Left lung (tissue), 10 donors: Measurements from ENCODE around the gene GRB2. TPM values are rescaled to one million over a fixed set of nuclear protein-coding genes. Genes with fewer than 3 reads are reported as not detected.

Source experiments
- ATAC-seq: fragments of 200-7000 bp; cut with Tn5 transposase; one replicate; pipeline ENCODE4 v1.9.1; 2020; ENCODE audit warnings: moderate library complexity
- DNase-seq, 4 donors: peaks; one replicate each; pipeline ENCODE4 v3.0.0-alpha.2; 2013 to 2020
- H3K27ac ChIP-seq, 2 donors: fragments of 200-600 bp; sonication (generic) in 1 of 2; one replicate each; pipeline versions ENCODE4 v1.5.0 to v1.8.0; 2020 to 2021
- H3K27me3 ChIP-seq, 2 donors: fragments of 200-600 bp; sonication (generic) in 1 of 2; one replicate each; pipeline versions ENCODE4 v1.5.0 to v1.8.0; 2020 to 2021
- H3K36me3 ChIP-seq, 2 donors: fragments of 200-600 bp; sonication (generic) in 1 of 2; one replicate each; pipeline versions ENCODE4 v1.5.0 to v1.8.0; 2020 to 2021
- H3K4me1 ChIP-seq, 2 donors: fragments of 200-600 bp; one replicate each; pipeline ENCODE4 v1.8.0; 2021
- H3K4me3 ChIP-seq, 2 donors: fragments of 200-600 bp; sonication (generic) in 1 of 2; one replicate each; pipeline versions ENCODE4 v1.5.0 to v1.8.0; 2020 to 2021; ENCODE audit warnings: mild to moderate bottlenecking in 1 of 2
- H3K9me3 ChIP-seq, 2 donors: fragments of 200-600 bp; sonication (generic) in 1 of 2; one replicate each; pipeline versions ENCODE4 v1.5.0 to v1.8.0; 2020 to 2021
- intact Hi-C, 2 donors: fragments of 100-400 bp; cut with DNase I; formaldehyde crosslinking; loops; one replicate each; pipeline versions ENCODE4 v1.11.2 to v1.14.2; 2022
- polyA plus RNA-seq, 6 donors: library from polyadenylated mRNA; unstranded; fragments of 120-200 nt; gene quantifications; one replicate each; pipeline ENCODE4 v1.2.1, GENCODE V29; 2013; ENCODE audit not compliant: insufficient read length in 6 of 6
- total RNA-seq, 2 donors: library from RNA; stranded (reverse); fragmentation: NEBNext Ultra II Directional; extraction: Animal tissue kit (Norgen Biotek cat#: 25700); gene quantifications; one replicate each; pipeline ENCODE4 v1.2.1, GENCODE V29; 2021
- TF ChIP-seq, protein P1 (sequence below), 2 donors: fragments of 200-600 bp; sonication (generic) in 1 of 2; IDR thresholded peaks; one replicate each; pipeline versions ENCODE4 v1.5.0 to v1.8.0; 2021; ENCODE audit warnings: antibody characterized with exemption in 2 of 2
- donor health status: DM: no; HTN: yes; CAD: no.
- donor health status: DM: no; HTN: no; CAD: no.

Gene GRB2
- total and polyA plus RNA-seq, 8 donors = 81.8 to 214 (median 83.3) TPM

DNA sequence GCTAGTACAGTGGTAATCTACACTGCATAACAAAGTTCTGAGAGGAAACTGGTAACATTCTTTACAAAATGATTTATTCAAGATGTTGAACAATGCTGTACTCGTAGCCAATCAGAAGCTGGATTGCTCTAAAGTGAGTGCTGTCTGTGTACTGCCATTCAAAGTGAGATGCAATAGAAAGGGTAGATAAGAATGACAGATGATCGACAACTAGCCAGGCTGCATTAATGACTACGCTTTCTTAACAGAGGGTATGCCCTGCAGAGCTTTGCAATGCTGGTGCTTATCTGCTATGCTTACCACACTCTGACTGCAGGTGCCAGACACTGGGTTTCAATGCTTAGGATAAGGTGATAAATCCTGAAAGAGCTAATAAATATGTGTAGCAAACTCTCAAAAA lies 70.2 kb downstream of the GRB2 start:
- TF ChIP-seq, protein P1, sequence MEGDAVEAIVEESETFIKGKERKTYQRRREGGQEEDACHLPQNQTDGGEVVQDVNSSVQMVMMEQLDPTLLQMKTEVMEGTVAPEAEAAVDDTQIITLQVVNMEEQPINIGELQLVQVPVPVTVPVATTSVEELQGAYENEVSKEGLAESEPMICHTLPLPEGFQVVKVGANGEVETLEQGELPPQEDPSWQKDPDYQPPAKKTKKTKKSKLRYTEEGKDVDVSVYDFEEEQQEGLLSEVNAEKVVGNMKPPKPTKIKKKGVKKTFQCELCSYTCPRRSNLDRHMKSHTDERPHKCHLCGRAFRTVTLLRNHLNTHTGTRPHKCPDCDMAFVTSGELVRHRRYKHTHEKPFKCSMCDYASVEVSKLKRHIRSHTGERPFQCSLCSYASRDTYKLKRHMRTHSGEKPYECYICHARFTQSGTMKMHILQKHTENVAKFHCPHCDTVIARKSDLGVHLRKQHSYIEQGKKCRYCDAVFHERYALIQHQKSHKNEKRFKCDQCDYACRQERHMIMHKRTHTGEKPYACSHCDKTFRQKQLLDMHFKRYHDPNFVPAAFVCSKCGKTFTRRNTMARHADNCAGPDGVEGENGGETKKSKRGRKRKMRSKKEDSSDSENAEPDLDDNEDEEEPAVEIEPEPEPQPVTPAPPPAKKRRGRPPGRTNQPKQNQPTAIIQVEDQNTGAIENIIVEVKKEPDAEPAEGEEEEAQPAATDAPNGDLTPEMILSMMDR (IDR thresholded peaks at IDR 0.05) = no peak
- ATAC-seq (no peak), DNase-seq (no peak)

GRCh38 chr17:75334723-75335122 lies 70.8 kb downstream of the GRB2 start:
- Histone ChIP-seq H3K27me3 (no peaks in the 10 kb centered on the region), H3K36me3 (peaks cover 0 to 21% of the 10 kb centered on the region in 2 donors), H3K27ac (no peak overlapping the region), H3K4me1 (peaks cover 0 to 51% of the 10 kb centered on the region in 2 donors), H3K4me3 (no peak overlapping the region), H3K9me3 (no peaks in the 10 kb centered on the region)
- TF ChIP-seq, protein P1 (IDR thresholded peaks at IDR 0.05) = no peak
- intact Hi-C loops = no loop called here
- DNase-seq (no peak), ATAC-seq (no peak)

More for the DNA sequence above, 70.2 kb downstream of the GRB2 start:
- Histone ChIP-seq H3K4me3 (no peak overlapping the region), H3K4me1 (peaks cover 0 to 51% of the 10 kb centered on the region in 2 donors), H3K36me3 (peaks cover 0 to 21% of the 10 kb centered on the region in 2 donors), H3K27me3 (no peaks in the 10 kb centered on the region), H3K27ac (no peak overlapping the region), H3K9me3 (no peaks in the 10 kb centered on the region)
- intact Hi-C loops = no loop called here

DNA sequence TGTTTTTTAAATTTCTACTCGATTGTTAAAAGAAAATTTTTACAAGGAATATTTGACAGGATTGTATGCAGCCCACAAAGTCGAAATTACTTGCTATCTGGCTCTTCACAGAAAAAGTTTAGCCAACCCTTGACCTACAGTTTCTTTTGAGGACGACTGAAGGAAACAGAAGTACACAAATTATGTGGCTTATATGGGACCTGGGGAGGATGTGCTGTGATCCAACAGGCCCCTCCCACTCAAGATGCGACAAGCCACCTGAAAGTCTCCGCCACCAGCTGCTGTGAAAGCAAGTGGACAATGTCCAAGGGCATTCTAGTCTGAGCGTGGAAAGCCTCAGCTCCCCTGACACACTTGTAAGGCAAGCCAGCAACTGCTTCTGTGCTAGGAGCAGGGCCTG lies 73.8 kb downstream of the GRB2 start:
- H3K9me3 ChIP-seq = no peaks in the 10 kb centered on the region
- peaks cover 0 to 30% of the 10 kb centered on the region in 2 donors for H3K36me3 ChIP-seq
- intact Hi-C loops = no loop called here
- H3K4me3 ChIP-seq = no peak overlapping the region
- no peaks in the 10 kb centered on the region for H3K27me3 ChIP-seq
- no peak overlapping the region for H3K27ac ChIP-seq
- no peak for ATAC-seq
- no peak for DNase-seq
- peaks cover 0 to 42% of the 10 kb centered on the region in 2 donors for H3K4me1 ChIP-seq
- TF ChIP-seq, protein P1 (IDR thresholded peaks at IDR 0.05) = no peak

DNA sequence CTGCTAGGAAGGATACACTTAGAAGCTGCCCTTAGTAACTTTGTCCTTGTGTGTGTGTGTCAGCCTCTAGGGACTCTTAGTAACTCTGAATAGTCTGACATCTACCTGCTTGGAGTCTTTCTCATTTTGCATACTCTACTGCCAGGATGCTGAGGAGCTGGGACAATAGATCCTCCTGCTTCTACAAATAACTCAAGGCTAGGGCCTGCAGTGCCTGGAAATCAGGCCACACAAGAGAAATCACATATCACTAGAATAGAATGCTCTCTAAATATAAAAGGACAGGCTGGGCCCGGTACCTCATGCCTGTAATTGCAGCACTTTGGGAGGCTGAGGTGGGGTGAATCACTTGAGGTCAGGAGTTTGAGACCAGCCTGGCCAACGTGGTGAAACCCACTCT lies 77.7 kb downstream of the GRB2 start:
- Histone ChIP-seq H3K27me3 (no peaks in the 10 kb centered on the region), H3K4me1 (peaks cover 8 to 65% of the 10 kb centered on the region in 2 donors), H3K36me3 (peaks cover 0 to 59% of the 10 kb centered on the region in 2 donors), H3K4me3 (no peak overlapping the region), H3K27ac (peak overlapping the region in 1 of 2 donors; percentile 77), H3K9me3 (no peaks in the 10 kb centered on the region)
- intact Hi-C loops = loop anchor here in 1 of 2 donors (5.0 kb wide), 1 partner anchor 75 kb away; no protein-coding TSS in a partner anchor
- ATAC-seq = no peak
- TF ChIP-seq, protein P1 (IDR thresholded peaks at IDR 0.05) = no peak
- no peak for DNase-seq

- DNase-seq = no peak
- ATAC-seq = no peak
- Histone ChIP-seq H3K9me3 (no peaks in the 10 kb centered on the region), H3K36me3 (peaks cover 0 to 59% of the 10 kb centered on the region in 2 donors), H3K27ac (peak overlapping the region; percentile 2 to 77), H3K4me1 (peaks cover 8 to 69% of the 10 kb centered on the region in 2 donors), H3K4me3 (no peak overlapping the region), H3K27me3 (no peaks in the 10 kb centered on the region)
- intact Hi-C loops = loop anchor here in 1 of 2 donors (5.0 kb wide), 1 partner anchor 76 kb away; no protein-coding TSS in a partner anchor
- TF ChIP-seq, protein P1 (IDR thresholded peaks at IDR 0.05) = no peak
These were observed 79.1 kb downstream of the GRB2 start for GRCh38 chr17:75326226-75326848.
